ENCODE measurements around the gene CLDN6.

CLDN6 gene

DNA sequence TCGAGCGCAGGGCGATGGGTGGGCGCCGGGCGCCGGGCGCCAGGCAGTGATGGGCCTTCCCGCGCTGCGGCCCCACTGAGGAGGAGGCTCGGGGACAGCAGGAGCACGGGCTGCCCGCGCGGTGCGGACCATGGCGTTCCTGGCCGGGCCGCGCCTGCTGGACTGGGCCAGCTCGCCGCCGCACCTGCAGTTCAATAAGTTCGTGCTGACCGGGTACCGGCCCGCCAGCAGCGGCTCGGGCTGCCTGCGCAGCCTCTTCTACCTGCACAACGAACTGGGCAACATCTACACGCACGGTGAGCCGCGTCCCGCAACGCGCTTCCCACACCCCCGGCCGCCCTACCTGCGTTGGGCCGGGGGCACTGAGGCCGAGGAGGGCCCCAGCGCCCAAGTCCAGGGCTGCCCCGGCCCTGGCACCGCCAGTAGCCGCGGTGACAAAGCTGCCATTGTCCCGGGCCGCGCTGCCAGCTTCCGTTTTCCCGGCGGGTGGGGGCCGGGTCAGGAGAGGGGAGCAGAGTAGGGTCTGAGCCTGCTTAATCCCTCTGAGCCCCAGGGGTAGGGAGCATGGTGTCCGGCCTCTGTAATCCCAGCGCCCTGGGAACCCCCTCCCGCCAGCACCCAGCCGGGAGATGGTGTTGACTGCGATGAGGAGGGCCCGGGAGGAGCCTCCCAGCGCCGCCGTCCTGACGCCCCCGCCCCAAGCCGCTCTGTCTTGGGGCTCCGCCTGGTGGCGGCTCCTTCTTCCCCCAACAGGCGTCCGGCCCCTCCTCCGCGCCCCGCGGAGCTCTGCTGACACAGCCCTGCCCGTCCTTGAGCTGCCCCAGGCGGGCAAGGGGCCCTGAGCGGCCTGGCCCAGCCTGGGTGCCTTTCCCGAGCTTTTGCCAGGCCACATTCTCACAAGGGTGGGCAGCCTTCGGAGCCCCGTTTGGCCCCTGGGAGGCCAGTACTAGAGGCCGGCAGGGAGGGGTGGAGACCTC is 48.1 kb downstream of the CLDN6 start:
- TF ChIP-seq, protein P1, sequence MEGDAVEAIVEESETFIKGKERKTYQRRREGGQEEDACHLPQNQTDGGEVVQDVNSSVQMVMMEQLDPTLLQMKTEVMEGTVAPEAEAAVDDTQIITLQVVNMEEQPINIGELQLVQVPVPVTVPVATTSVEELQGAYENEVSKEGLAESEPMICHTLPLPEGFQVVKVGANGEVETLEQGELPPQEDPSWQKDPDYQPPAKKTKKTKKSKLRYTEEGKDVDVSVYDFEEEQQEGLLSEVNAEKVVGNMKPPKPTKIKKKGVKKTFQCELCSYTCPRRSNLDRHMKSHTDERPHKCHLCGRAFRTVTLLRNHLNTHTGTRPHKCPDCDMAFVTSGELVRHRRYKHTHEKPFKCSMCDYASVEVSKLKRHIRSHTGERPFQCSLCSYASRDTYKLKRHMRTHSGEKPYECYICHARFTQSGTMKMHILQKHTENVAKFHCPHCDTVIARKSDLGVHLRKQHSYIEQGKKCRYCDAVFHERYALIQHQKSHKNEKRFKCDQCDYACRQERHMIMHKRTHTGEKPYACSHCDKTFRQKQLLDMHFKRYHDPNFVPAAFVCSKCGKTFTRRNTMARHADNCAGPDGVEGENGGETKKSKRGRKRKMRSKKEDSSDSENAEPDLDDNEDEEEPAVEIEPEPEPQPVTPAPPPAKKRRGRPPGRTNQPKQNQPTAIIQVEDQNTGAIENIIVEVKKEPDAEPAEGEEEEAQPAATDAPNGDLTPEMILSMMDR (conservative IDR thresholded peaks at IDR 0.05; ENCODE audit: low read depth, low read length) = peak; percentile 49
- H3K4me3 ChIP-seq (ENCODE audit: low read depth, low read length) = peak overlapping the region; percentile 58
- DNase-seq (ENCODE audit: low read depth) = peak; percentile 21

DNA sequence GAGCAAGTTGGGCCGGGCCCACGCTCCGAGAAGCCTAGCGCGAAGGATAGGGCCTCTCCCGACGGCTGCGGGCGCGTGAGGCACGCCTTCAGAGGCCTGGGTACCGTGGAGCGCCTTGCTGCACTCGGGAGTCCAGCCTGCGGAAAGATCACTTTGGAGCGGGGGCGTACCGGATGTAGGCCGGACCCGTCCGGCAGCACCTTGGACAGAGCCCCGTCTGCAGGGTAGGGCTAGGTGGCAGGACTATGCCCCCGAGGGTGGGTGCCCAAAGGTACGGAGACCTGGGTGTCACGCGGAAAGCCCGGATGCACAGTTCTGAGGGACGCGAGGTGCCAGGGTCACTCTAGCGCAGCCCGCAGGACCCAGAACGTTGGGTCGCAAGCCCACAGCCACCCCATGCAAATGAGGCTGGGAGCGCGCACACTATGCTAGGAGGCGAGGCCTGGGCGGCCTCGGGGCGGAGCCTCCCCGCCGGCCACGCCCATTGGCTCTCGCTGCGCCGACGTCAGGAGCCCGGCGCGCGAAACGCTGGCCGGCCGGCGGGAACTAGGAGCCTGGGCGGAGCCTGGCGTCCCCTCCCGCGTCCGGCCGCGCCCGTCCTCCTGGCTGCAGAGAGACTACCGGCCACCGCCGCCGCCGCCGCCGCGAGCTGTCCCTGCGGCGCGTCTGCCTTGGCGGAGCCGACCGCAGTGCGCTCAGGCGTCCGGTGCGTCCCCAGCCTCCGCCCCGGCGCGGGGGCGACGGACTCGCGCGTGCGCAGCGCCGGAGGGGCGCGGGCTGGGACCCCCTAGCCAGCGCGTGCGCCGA is 49.0 kb downstream of the CLDN6 start, which contains the start of gene PAQR4:
Gene PAQR4, plus strand, starts transcription at position 611 of the 807 bp plus-strand sequence. CDS start 327 bp downstream, outside the sequence.
- H3K4me3 ChIP-seq (ENCODE audit: low read depth, low read length) = peak within 1 kb of the TSS; percentile 58
- peak; percentile 85 for DNase-seq (ENCODE audit: low read depth)
- TF ChIP-seq, protein P1 (conservative IDR thresholded peaks at IDR 0.05; ENCODE audit: low read depth, low read length) = no peak

DNA sequence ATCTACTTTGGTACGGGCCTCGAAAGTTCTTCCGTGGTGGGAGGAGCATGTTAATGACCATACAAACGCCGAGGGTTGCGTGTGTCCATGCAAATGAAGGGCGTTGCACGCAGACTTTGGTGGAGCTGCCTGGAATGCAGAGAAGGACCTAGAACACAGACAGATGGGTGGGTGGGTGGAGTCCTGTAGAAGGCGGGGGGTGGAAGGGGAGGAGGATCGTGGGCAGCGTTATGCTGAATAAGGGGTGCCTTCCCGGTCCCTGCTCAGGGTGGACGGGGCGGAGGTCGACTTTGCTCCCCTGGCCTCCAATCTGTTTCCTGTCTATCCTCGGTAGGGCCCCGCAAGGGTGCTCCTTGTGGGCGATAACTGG is 49.6 kb downstream of the CLDN6 start:
- H3K4me3 ChIP-seq (ENCODE audit: low read depth, low read length) = peak overlapping the region; percentile 58

DNA sequence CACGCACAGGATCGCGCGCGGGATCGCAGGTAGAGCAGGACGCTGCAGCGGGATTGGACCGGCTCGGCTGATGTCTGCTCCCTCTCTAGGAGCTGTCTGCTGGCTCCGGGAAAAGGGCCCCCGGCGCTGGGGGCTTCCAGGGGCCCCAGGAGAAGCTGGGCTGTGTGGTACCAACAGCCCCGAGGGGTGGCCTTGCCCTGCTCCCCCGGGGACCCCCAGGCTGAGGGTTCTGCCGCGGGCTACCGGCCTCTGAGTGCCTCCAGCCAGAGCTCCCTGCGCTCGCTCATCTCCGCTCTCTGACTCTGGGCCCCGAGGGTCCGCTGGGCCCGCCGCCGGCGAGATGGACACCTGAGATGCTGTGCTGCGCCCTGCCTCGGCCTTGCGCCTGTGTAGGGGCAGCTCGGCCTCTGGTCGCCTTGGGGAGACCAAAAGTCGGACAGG is 50.2 kb downstream of the CLDN6 start:
- no peak for DNase-seq (ENCODE audit: low read depth)
- TF ChIP-seq, protein P1 (conservative IDR thresholded peaks at IDR 0.05; ENCODE audit: low read depth, low read length) = no peak
- H3K4me3 ChIP-seq (ENCODE audit: low read depth, low read length) = no peak overlapping the region

More for the DNA sequence above, 49.6 kb downstream of the CLDN6 start:
- TF ChIP-seq, protein P1 (conservative IDR thresholded peaks at IDR 0.05; ENCODE audit: low read depth, low read length) = no peak
- DNase-seq (ENCODE audit: low read depth) = no peak

DNA sequence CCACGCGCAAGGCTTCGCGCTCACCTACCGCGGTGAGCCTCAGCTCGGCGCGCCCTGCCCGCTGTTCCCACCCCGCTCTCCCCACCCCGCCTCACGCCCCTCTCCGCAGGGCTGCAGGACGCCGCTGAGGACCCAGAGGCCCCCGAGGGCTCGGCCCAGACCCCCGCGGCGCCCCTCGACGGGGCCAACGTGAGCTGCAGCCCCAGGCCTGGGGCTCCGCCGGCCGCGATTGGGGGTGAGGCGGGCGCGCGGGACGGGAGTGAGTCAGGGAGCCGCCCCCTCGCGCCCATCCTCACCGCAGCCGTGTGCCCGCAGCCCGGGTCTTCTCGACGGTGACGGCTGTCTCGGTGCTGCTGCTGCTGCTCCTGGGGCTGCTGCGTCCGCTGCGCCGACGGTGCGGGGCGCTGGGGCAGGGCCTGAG is 50.8 kb downstream of the CLDN6 start:
- no peak overlapping the region for H3K4me3 ChIP-seq (ENCODE audit: low read depth, low read length)
- DNase-seq (ENCODE audit: low read depth) = no peak

DNA sequence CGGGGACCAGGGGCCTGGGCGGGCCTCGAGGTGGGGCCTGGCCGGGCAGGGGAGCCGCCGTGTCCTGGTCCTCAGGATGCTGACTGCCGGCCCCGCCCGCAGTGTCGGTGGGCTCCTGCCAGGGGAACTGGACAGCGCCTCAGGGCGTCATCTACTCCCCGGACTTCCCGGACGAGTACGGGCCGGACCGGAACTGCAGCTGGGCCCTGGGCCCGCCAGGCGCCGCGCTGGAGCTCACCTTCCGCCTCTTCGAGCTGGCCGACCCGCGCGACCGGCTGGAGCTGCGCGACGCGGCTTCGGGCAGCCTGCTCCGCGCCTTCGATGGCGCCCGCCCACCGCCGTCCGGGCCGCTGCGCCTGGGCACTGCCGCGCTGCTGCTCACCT is 51.2 kb downstream of the CLDN6 start:
- TF ChIP-seq, protein P1 (conservative IDR thresholded peaks at IDR 0.05; ENCODE audit: low read depth, low read length) = no peak
- DNase-seq (ENCODE audit: low read depth) = peak; percentile 16
- H3K4me3 ChIP-seq (ENCODE audit: low read depth, low read length) = no peak overlapping the region

More for the DNA sequence above, 50.8 kb downstream of the CLDN6 start:
- TF ChIP-seq, protein P1 (conservative IDR thresholded peaks at IDR 0.05; ENCODE audit: low read depth, low read length) = no peak

Measured in choroid plexus epithelial cell (primary cell).